B cell (primary cell): ENCODE measurements around the gene GATAD2A.
"Not testable (repeated sequence)": the region's sequence is repeated elsewhere in the genome, so short reads cannot be mapped to it uniquely, and the experiment has no call there.

Experiments used
- EZH2 ChIP-seq: IDR thresholded peaks from 2 replicates; pipeline ENCODE4 v1.6.1; 2012; ENCODE audit warnings: borderline replicate concordance, low read depth, mild to moderate bottlenecking, moderate library complexity, low read length; ENCODE audit not compliant: insufficient read depth, poor library complexity, severe bottlenecking
- TF ChIP-seq, protein P1 (sequence below): fragments of 200-600 bp; IDR thresholded peaks from one replicate; pipeline ENCODE4 v1.8.0; 2022; ENCODE audit warnings: antibody characterized with exemption, mild to moderate bottlenecking

DNA sequence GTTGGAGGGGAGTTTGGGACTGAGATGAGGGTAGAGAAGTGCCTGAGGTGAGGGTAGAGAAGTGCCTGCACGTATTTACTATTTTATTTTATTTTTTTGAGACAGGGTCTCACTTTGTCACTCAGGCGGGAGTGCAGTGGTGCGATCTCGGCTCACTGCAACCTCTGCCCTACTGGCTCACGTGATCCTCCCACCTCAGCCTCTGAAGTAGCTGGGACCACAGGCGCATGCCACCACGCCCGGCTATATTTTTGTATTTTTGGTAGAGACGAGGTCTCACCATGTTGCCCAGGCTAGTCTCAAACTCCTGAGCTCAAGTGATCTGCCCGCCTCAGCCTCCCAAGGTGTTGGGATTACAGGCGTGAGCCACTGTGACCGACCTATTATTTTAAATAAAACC lies 15.8 kb upstream of the GATAD2A start:
- TF ChIP-seq, protein P1, sequence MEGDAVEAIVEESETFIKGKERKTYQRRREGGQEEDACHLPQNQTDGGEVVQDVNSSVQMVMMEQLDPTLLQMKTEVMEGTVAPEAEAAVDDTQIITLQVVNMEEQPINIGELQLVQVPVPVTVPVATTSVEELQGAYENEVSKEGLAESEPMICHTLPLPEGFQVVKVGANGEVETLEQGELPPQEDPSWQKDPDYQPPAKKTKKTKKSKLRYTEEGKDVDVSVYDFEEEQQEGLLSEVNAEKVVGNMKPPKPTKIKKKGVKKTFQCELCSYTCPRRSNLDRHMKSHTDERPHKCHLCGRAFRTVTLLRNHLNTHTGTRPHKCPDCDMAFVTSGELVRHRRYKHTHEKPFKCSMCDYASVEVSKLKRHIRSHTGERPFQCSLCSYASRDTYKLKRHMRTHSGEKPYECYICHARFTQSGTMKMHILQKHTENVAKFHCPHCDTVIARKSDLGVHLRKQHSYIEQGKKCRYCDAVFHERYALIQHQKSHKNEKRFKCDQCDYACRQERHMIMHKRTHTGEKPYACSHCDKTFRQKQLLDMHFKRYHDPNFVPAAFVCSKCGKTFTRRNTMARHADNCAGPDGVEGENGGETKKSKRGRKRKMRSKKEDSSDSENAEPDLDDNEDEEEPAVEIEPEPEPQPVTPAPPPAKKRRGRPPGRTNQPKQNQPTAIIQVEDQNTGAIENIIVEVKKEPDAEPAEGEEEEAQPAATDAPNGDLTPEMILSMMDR = not testable (repeated sequence)
- not testable (repeated sequence) for TF ChIP-seq EZH2
